Measurements from ENCODE around the gene CYFIP2. TPM values are rescaled to one million over a fixed set of nuclear protein-coding genes. Genes with fewer than 3 reads are reported as not detected.
A peak's percentile ranks its signal among the peaks of the same experiment; 100 is the strongest.

CYFIP2 gene
- total RNA-seq, 2 donors from 2014 or later = 29.3 to 33.4 TPM

DNA sequence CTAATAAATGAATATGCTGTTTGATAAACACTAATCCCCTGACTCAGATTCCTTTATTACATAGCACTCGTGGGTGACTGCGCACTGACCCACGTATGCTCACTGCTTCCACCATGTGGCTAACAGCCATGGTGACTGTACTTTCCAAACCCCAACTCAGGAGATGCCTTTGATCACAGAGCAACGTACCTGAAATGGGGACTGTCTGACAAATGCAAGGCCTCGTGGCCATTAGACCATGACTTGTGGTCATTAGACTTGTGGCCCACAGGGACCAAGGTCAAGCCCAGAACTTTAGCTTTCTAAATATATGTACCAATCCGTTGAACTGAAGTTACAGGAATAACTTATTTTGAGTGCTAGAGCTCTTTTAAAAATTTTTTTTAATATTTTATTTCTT, 46.6 kb downstream of the CYFIP2 start:
- TF ChIP-seq, protein P1, sequence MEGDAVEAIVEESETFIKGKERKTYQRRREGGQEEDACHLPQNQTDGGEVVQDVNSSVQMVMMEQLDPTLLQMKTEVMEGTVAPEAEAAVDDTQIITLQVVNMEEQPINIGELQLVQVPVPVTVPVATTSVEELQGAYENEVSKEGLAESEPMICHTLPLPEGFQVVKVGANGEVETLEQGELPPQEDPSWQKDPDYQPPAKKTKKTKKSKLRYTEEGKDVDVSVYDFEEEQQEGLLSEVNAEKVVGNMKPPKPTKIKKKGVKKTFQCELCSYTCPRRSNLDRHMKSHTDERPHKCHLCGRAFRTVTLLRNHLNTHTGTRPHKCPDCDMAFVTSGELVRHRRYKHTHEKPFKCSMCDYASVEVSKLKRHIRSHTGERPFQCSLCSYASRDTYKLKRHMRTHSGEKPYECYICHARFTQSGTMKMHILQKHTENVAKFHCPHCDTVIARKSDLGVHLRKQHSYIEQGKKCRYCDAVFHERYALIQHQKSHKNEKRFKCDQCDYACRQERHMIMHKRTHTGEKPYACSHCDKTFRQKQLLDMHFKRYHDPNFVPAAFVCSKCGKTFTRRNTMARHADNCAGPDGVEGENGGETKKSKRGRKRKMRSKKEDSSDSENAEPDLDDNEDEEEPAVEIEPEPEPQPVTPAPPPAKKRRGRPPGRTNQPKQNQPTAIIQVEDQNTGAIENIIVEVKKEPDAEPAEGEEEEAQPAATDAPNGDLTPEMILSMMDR (conservative IDR thresholded peaks at IDR 0.05) = peak; percentile 86
- Histone ChIP-seq H3K9ac (ENCODE audit: extremely low read depth, low read length, poor library complexity, severe bottlenecking) (no peak overlapping the region), H3K27ac (ENCODE audit: low read depth, low read length) (no peak overlapping the region), H3K4me3 (ENCODE audit: low read length) (no peak overlapping the region), H3K27me3 (ENCODE audit: control insufficient read depth, insufficient read depth, low read length, poor library complexity, severe bottlenecking) (no peaks in the 10 kb centered on the region), H3K36me3 (ENCODE audit: control insufficient read depth, insufficient read depth, low read length) (peaks cover 10% of the 10 kb centered on the region), H3K4me1 (ENCODE audit: control insufficient read depth, insufficient read depth, low read length) (no peaks in the 10 kb centered on the region), H3K9me3 (ENCODE audit: control insufficient read depth, low read length) (no peaks in the 10 kb centered on the region)
- DNase-seq = peak; percentile 74
- WGBS, 2 experiments (ENCODE audit: insufficient coverage in 1 of 2, insufficient read length in 1 of 2) = 66 to 70% methylated on average over 5 to 6 of the region's 6 CpGs
- Mint-ChIP-seq H3K27me3 (ENCODE audit: insufficient read depth) (no peaks in the 10 kb centered on the region), H3K4me1 (peaks cover 12% of the 10 kb centered on the region), H3K27ac (no peak overlapping the region), H3K9me3 (no peaks in the 10 kb centered on the region), H3K36me3 (ENCODE audit: low read depth) (no peaks in the 10 kb centered on the region), H3K4me3 (no peak overlapping the region)

DNA sequence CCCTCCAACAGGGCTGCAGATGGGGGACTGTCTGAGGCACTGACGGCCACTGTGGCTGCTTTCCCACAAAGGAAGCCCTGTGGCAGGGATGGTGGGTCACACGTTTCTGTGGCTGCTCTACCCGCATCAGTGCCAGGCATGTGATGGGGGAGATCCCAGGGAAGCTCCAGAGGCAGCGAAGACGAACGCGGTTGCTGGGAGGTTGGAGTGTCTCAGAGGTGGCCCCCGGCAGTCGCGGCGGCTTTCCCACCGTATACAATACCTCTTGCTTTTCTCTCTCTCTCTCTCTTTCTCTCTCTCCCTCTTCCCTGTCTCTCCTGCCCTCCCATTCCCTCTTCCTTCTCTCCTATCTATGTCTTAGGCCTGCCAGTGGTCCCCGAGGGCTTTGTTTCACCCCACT, 56.7 kb downstream of the CYFIP2 start:
- Mint-ChIP-seq H3K27ac (no peak overlapping the region), H3K27me3 (ENCODE audit: insufficient read depth) (no peaks in the 10 kb centered on the region), H3K4me3 (no peak overlapping the region), H3K4me1 (no peaks in the 10 kb centered on the region), H3K36me3 (ENCODE audit: low read depth) (peaks cover 4% of the 10 kb centered on the region), H3K9me3 (no peaks in the 10 kb centered on the region)
- no peak overlapping the region for H3K9ac ChIP-seq (ENCODE audit: extremely low read depth, low read length, poor library complexity, severe bottlenecking)
- no peaks in the 10 kb centered on the region for H3K9me3 ChIP-seq (ENCODE audit: control insufficient read depth, low read length)
- DNase-seq = no peak
- H3K36me3 ChIP-seq (ENCODE audit: control insufficient read depth, insufficient read depth, low read length) = peaks cover 20% of the 10 kb centered on the region
- H3K4me1 ChIP-seq (ENCODE audit: control insufficient read depth, insufficient read depth, low read length) = no peaks in the 10 kb centered on the region
- TF ChIP-seq, protein P1 (conservative IDR thresholded peaks at IDR 0.05) = no peak
- no peak overlapping the region for H3K27ac ChIP-seq (ENCODE audit: low read depth, low read length)
- H3K27me3 ChIP-seq (ENCODE audit: control insufficient read depth, insufficient read depth, low read length, poor library complexity, severe bottlenecking) = no peaks in the 10 kb centered on the region
- no peak overlapping the region for H3K4me3 ChIP-seq (ENCODE audit: low read length)
- WGBS, 2 experiments (ENCODE audit: insufficient coverage in 1 of 2, insufficient read length in 1 of 2) = 95 to 96% methylated on average over 4 to 13 of the region's 13 CpGs

DNA sequence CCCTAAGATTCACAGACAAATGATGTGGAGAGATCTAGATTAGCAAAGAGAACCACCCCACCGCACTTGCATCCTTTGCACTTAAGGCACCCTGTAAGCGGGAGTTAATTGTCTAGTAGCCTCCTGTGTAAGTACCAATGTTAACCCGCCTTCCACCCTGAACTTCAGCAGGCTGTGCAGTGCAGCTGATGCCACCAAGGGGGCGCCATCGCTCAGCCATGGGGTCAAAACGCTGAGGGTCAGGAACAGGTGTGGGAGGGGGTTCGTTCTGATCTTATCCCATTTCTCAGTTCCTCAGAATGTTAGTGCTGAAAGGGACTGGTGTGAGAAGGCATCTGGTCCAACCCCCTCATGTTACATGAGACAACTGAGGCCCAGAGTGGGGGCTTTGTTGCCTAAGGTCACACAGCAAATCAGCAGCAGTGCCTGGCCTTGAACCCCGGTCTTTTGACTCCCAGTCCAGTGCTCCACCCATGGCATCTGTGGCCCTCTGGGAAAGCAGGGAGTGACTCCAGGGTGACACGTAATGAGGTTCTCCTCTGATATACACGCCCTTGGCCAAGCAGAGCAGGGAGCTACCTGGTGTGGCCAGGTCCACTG, 57.3 kb downstream of the CYFIP2 start:
- H3K4me3 Mint-ChIP-seq = no peak overlapping the region
- H3K4me1 Mint-ChIP-seq = no peaks in the 10 kb centered on the region
- H3K9me3 Mint-ChIP-seq = no peaks in the 10 kb centered on the region
- peaks cover 20% of the 10 kb centered on the region for H3K36me3 ChIP-seq (ENCODE audit: control insufficient read depth, insufficient read depth, low read length)
- H3K9ac ChIP-seq (ENCODE audit: extremely low read depth, low read length, poor library complexity, severe bottlenecking) = no peak overlapping the region
- H3K27me3 ChIP-seq (ENCODE audit: control insufficient read depth, insufficient read depth, low read length, poor library complexity, severe bottlenecking) = no peaks in the 10 kb centered on the region
- peak; percentile 80 for DNase-seq
- 85 to 86% methylated on average over 8 to 10 of the region's 10 CpGs for WGBS, 2 experiments (ENCODE audit: insufficient coverage in 1 of 2, insufficient read length in 1 of 2)
- H3K27ac ChIP-seq (ENCODE audit: low read depth, low read length) = no peak overlapping the region
- no peaks in the 10 kb centered on the region for H3K4me1 ChIP-seq (ENCODE audit: control insufficient read depth, insufficient read depth, low read length)
- TF ChIP-seq, protein P1 (conservative IDR thresholded peaks at IDR 0.05) = peak; percentile 70
- H3K27ac Mint-ChIP-seq = no peak overlapping the region
- no peaks in the 10 kb centered on the region for H3K27me3 Mint-ChIP-seq (ENCODE audit: insufficient read depth)
- H3K36me3 Mint-ChIP-seq (ENCODE audit: low read depth) = peaks cover 4% of the 10 kb centered on the region
- H3K9me3 ChIP-seq (ENCODE audit: control insufficient read depth, low read length) = no peaks in the 10 kb centered on the region
- H3K4me3 ChIP-seq (ENCODE audit: low read length) = no peak overlapping the region
